Fibroblast of villous mesenchyme (primary cell): Measurements from ENCODE around the gene ZNF474. TPM values are rescaled to one million over a fixed set of nuclear protein-coding genes. Genes with fewer than 3 reads are reported as not detected.
A peak's percentile ranks its signal among the peaks of the same experiment; 100 is the strongest.

Experiments used
- DNase-seq: peaks from one replicate; pipeline ENCODE4 v3.0.0-alpha.2; 2010; ENCODE audit warnings: low read depth
- H3K4me3 ChIP-seq: 2 replicates; pipeline ENCODE4 v1.5.1; 2011; ENCODE audit warnings: low read depth, mild to moderate bottlenecking, low read length
- CTCF ChIP-seq: IDR thresholded peaks from 2 replicates; pipeline ENCODE4 v1.5.1; 2012; ENCODE audit warnings: low read depth, mild to moderate bottlenecking, low read length; ENCODE audit not compliant: insufficient read depth
- total RNA-seq: library from RNA; depleted of rRNA; stranded (reverse); fragments of >200 nt; gene quantifications from 2 replicates; pipeline ENCODE4 v1.2.3, GENCODE V29; 2012

ZNF474 gene
- total RNA-seq, 1 donor: 0.43 TPM

DNA sequence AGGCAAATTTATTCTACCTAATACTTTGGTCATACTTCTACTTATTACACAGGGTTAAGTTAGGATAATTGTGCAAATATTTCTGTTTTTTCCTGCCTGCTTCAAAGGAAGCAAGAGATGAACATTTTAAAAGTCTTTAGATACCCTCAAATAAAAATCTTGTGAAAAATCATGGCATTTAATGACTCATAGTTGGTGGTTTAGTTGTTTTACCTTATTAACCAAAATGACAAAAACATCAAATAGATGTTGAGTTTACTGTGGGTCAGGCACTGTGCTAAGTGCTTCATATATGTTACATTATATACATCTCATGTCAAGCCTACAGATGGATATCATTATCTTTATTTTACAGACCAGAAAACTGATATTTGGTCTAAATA is 54.4 kb downstream of the ZNF474 start:
- DNase-seq: no peak
- no peak overlapping the region for H3K4me3 ChIP-seq
- no peak for TF ChIP-seq CTCF

- no peak for TF ChIP-seq CTCF
- DNase-seq: no peak
- H3K4me3 ChIP-seq: no peak overlapping the region
These were observed 55.4 kb downstream of the ZNF474 start for GRCh38 chr5:122184676-122185255.

DNA sequence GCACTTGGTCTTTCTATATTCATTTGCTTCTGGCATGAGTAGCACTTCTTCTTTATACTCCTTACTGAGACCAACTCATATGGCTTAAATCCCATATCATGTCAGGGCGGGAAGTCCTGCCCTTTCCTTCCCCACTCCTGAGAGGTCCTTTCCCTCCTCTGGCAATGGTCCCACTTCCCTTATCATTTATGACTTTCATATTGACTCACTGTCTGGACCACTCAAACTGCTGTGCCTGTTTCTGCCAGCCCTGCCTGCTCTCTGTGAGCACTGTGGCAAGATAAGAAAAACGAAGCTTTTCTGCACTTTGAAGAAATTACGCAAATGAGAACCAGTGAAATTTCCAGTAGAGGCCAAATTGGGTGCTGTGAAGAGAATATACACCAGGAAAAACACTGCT is 58.1 kb downstream of the ZNF474 start:
- TF ChIP-seq CTCF: no peak
- no peak overlapping the region for H3K4me3 ChIP-seq
- DNase-seq: peak; percentile 42

DNA sequence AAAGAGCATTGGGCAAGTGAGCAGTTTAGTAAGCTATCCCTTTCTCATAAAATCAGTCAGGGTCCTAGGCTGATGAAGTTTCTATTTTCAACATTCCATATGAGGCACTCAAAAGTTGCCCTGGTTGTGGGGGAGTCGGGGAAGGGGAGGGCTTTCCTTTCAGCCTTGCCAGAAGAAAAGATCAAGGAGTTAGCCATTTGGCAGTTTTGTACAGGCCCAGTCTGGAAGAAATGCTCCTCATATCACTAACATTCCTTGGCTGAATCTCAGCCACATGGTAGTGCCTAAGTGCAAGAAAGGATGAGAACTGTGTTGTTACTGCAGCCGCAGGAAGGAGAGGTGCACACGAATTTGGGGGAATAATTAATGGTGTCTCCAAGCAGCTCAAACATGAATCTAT is 60.8 kb downstream of the ZNF474 start:
- no peak for DNase-seq
- TF ChIP-seq CTCF: no peak

DNA sequence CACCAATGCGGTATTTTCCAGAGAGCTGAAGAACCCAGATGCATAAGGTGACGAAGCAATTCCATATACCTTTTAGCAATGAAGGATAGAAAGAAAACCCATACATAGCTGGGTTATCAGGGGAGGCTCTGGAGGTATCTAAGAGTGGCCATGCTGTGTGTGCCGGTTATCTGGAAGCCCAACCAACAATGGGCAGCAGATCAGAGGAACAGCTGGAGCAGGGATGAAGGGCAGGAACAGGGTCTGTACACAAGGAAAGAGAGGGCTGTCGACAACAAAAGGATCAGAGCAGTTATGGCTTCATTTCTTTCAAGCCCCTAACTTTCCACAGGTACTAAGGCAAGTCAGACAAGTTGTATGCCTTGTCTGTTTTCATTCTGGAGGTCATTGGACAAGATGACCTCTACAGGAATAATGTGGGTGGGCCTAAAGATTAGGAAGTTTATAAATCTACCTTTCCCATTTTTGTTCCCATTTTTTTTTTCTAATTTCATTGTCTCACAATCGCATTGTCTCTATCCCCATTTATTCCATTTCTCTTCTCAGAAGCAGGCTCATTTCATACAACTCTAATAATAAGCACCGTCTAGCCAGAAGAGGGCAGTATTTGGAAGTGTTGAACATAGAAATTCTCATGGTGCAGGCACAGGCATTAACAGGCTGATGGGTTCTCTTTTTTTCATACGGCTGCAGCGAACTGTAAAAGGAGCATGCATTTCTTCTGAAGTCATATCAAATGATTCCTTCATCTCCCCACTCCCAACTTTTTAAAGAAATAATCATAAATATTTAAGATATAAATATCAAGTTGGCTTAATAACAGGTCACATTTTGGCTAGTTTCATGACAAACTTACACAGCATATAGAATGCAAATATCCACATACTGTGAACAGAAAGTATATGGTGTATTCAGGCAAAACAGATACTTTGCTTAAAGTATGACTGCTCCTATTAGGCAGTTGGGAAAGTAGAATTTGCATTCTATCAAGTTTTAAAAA is 63.5 kb downstream of the ZNF474 start:
- no peak overlapping the region for H3K4me3 ChIP-seq
- peak; percentile 55 for TF ChIP-seq CTCF
- DNase-seq: peak; percentile 76

More for the DNA sequence above, 60.8 kb downstream of the ZNF474 start:
- H3K4me3 ChIP-seq: no peak overlapping the region

- TF ChIP-seq CTCF: peak; percentile 73
- no peak overlapping the region for H3K4me3 ChIP-seq
- peak; percentile 72 for DNase-seq
These were observed 66.6 kb downstream of the ZNF474 start for GRCh38 chr5:122195802-122196394.
